Iris pigment epithelial cell (primary cell): ENCODE results near the gene PLEKHA1.

Source experiments
- DNase-seq: peaks from one replicate; pipeline ENCODE4 v3.0.0-alpha.2; 2011; ENCODE audit warnings: low read depth

Gene PLEKHA1

GRCh38 chr10:122480146-122480833, 105.8 kb downstream of the PLEKHA1 start:
- no peak for DNase-seq

- DNase-seq, result no peak
These were observed 107.0 kb downstream of the PLEKHA1 start for GRCh38 chr10:122481296-122482056.
